ENCODE results near the gene S100B. TPM values are rescaled to one million over a fixed set of nuclear protein-coding genes. Genes with fewer than 3 reads are reported as not detected.

The S100B gene
- total RNA-seq, 1 experiment from 2014 or later: 0.18 TPM

- no peak for DNase-seq
- no peaks in the 10 kb centered on the region for H3K9me3 ChIP-seq (replicated peaks)
- no peak overlapping the region for H3K27ac ChIP-seq
- no peaks in the 10 kb centered on the region for H3K4me1 ChIP-seq
- H3K4me3 ChIP-seq: no peak overlapping the region
- no peaks in the 10 kb centered on the region for H3K27me3 ChIP-seq
- H3K36me3 ChIP-seq: peaks cover 20% of the 10 kb centered on the region
These were observed 50.9 kb downstream of the S100B start for GRCh38 chr21:46553993-46554392.

- Histone ChIP-seq H3K9me3 (replicated peaks) (no peaks in the 10 kb centered on the region), H3K4me3 (no peak overlapping the region), H3K27ac (no peak overlapping the region), H3K4me1 (no peaks in the 10 kb centered on the region), H3K27me3 (no peaks in the 10 kb centered on the region), H3K36me3 (peaks cover 20% of the 10 kb centered on the region)
- DNase-seq: no peak
These were observed 52.0 kb downstream of the S100B start for GRCh38 chr21:46552865-46553379.

- H3K4me1 ChIP-seq: no peaks in the 10 kb centered on the region
- H3K36me3 ChIP-seq: peaks cover 20% of the 10 kb centered on the region
- no peaks in the 10 kb centered on the region for H3K9me3 ChIP-seq (replicated peaks)
These were observed 52.6 kb downstream of the S100B start for GRCh38 chr21:46552274-46552673.

GRCh38 chr21:46551636-46552241 is 53.1 kb downstream of the S100B start:
- Histone ChIP-seq H3K27me3 (no peaks in the 10 kb centered on the region), H3K36me3 (peaks cover 26% of the 10 kb centered on the region), H3K27ac (no peak overlapping the region), H3K4me1 (no peaks in the 10 kb centered on the region), H3K4me3 (no peak overlapping the region), H3K9me3 (replicated peaks) (no peaks in the 10 kb centered on the region)
- no peak for DNase-seq

More at GRCh38 chr21:46552274-46552673, 52.6 kb downstream of the S100B start:
- Histone ChIP-seq H3K27me3 (no peaks in the 10 kb centered on the region), H3K4me3 (no peak overlapping the region), H3K27ac (no peak overlapping the region)
- no peak for DNase-seq

GRCh38 chr21:46550116-46550941 is 54.6 kb downstream of the S100B start:
- H3K4me1 ChIP-seq: no peaks in the 10 kb centered on the region
- no peak overlapping the region for H3K4me3 ChIP-seq
- no peaks in the 10 kb centered on the region for H3K9me3 ChIP-seq (replicated peaks)
- H3K27me3 ChIP-seq: no peaks in the 10 kb centered on the region
- no peak overlapping the region for H3K27ac ChIP-seq
- no peak for DNase-seq
- H3K36me3 ChIP-seq: peaks cover 16% of the 10 kb centered on the region

- DNase-seq: no peak
- peaks cover 21% of the 10 kb centered on the region for H3K36me3 ChIP-seq
- H3K4me3 ChIP-seq: no peak overlapping the region
- no peak overlapping the region for H3K27ac ChIP-seq
- H3K27me3 ChIP-seq: no peaks in the 10 kb centered on the region
- H3K9me3 ChIP-seq (replicated peaks): no peaks in the 10 kb centered on the region
- no peaks in the 10 kb centered on the region for H3K4me1 ChIP-seq
These were observed 55.2 kb downstream of the S100B start for GRCh38 chr21:46549650-46550049.

Other genes with a start within 250 kb of the S100B start
- 22.4 and 27.0 TPM in 2 replicates for gene DIP2A, start 146.2 kb downstream of the S100B start, total RNA-seq (2014; rRNA removed; shearing (Covaris generic))
- 53.1 and 62.0 TPM in 2 replicates for gene PRMT2, start 30.6 kb upstream of the S100B start, total RNA-seq (2014; rRNA removed; shearing (Covaris generic))